Kasumi-1 (cell line): ENCODE data around the gene FAM9A.
"Not testable (repeated sequence)": the region's sequence is repeated elsewhere in the genome, so short reads cannot be mapped to it uniquely, and the experiment has no call there.

Experiments used
- DNase-seq, 2 experiments: peaks; one replicate each; lab custom pipeline; 2025; lab: John Stamatoyannopoulos, UW

Gene FAM9A

DNA sequence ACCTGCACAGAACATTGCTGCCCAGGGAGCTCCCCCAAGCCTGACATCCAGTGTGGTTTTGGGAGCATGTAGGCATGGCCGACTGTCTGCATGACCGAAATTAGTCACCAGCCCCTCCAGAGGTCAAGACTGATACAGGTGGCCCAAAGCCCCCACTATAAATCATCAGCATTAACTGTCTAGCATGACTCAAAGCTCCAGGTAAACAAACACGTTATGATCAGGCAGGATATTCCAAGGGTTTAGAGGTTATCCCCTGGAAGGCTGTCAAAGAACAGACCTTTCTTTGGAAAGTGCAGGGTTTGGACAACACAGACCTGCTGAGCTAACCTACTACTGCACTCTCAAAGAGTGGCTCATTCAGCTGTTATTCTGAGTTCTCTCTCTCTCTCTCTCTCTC is 2.1 kb upstream of the FAM9A start:
- DNase-seq = no peak

DNA sequence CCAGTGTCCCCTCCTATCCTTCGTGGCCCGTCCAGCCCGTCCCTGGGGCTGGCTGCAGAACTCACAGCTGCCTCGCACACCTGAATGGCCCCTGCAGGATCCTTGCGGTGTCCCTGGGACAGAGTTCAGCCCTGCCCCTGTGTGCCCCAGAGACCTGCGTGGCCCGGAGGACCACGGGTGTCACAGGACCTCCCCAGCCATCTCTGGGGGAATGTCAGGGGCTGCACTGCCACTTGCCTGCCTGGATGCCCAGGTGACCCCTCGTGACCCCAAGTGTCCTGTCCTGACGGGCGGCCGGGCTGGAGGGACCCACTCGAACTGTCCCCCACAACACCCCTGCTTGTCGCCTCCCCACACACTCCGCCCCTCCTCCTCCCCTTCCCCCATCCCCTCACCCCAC is 832 bp downstream of the FAM9A start:
- not testable (repeated sequence) for DNase-seq

DNA sequence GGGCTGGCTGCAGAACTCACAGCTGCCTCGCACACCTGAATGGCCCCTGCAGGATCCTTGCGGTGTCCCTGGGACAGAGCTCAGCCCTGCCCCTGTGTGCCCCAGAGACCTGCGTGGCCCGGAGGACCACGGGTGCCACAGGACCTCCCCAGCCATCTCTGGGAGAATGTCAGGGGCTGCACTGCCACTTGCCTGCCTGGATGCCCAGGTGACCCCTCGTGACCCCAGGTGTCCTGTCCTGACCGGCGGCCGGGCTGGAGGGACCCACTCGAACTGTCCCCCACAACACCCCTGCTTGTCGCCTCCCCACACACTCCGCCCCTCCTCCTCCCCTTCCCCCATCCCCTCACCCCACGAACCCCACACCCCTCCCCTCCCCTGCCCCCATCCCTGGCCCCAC is 1.9 kb downstream of the FAM9A start:
- DNase-seq = not testable (repeated sequence)

GRCh38 chrX:8798702-8799101 is 2.5 kb downstream of the FAM9A start:
- not testable (repeated sequence) for DNase-seq

GRCh38 chrX:8787119-8787518 is 14.1 kb downstream of the FAM9A start:
- DNase-seq = not testable (repeated sequence)

- DNase-seq = no peak
Observed at GRCh38 chrX:8784162-8784561, 17.0 kb downstream of the FAM9A start.

DNA sequence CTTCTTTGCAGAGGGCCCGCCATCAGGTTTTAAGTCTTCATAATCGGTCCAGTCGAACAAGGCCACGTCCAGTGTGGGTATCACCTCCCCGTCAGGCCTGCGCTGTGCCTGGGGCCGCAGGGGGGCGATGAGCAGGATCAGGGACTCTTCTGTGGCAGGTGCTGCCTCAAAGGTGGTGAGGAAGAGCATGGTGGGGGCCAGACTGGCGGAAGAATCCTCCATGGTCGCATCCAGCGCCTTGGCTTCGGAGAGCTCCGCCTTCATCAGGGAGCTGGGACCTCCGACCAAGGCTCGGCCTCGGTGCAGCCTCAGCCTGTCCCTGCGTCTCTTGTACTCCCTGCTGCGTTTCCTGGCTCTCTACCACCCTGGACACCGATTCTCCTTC is 17.5 kb downstream of the FAM9A start:
- DNase-seq = no peak

DNA sequence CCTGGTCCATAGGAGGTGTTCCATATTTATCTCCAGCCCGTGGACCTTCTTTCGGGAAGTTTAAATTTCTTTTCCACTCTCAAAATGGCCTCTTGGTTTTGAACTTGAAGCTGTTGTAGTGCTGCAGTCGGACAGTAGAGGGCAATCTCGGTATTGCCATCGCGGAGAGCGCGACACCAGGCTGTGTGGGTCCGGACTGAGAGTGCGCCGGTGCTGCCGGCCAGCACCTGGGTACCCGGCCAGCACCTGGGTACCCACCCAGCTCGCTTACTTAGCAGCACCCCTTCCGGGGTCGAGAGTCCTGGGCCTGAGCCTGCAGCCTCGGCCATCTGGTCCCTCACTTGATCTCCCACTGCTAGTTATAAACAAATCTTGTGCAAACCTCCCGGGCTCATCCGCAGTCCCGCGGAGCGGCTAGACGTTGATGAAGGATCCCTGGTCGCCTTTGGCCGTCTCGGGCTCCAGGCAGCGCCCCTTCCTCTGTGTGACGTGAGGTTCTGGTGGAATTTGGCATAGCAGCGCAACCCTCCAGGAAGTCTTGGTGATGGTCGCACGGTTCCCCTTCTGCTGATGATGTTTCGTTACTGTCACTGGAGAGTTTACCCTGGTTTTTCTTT is 18.0 kb downstream of the FAM9A start:
- DNase-seq = no peak

GRCh38 chrX:8782595-8782994 is 18.6 kb downstream of the FAM9A start:
- no peak for DNase-seq

DNA sequence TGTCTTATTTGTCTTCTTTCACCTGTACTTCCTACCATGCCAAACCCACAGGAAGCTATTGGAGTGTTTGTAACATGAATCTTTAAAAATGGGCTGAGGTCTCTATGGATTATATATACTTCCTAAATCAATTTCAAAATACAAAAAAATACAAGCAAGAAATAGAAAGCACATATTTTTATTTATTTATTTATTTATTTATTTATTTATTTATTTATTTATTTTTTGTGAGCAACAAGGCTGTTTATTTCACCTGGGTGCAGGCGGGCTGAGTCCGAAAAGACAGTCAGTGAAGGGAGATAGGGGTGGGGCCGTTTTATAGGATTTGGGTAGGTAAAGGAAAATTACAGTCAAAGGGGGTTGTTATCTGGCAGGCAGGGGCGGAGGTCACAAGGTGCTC is 19.3 kb downstream of the FAM9A start:
- not testable (repeated sequence) for DNase-seq

GRCh38 chrX:8773117-8773516 is 28.1 kb downstream of the FAM9A start:
- DNase-seq = no peak

GRCh38 chrX:8760021-8760420 is 41.2 kb downstream of the FAM9A start:
- DNase-seq = no peak

- DNase-seq = not testable (repeated sequence)
Observed at GRCh38 chrX:8758706-8759105, 42.5 kb downstream of the FAM9A start.

- not testable (repeated sequence) for DNase-seq
Observed at GRCh38 chrX:8757609-8758389, 43.4 kb downstream of the FAM9A start.

- no peak for DNase-seq
Observed at GRCh38 chrX:8755813-8756212, 45.4 kb downstream of the FAM9A start.

GRCh38 chrX:8755116-8755515 is 46.1 kb downstream of the FAM9A start:
- DNase-seq = peak in 1 of 2 experiments; percentile 1

GRCh38 chrX:8749697-8750096 is 51.5 kb downstream of the FAM9A start:
- no peak for DNase-seq

- DNase-seq = peak; percentile 13 to 37
Observed at GRCh38 chrX:8748855-8749254, 52.3 kb downstream of the FAM9A start.

GRCh38 chrX:8743126-8743732 is 58.0 kb downstream of the FAM9A start:
- DNase-seq = peak; percentile 22 to 39

GRCh38 chrX:8741981-8742380 is 59.2 kb downstream of the FAM9A start:
- DNase-seq = no peak
